ENCODE measurements around the gene RPTOR.

RPTOR gene

GRCh38 chr17:80969030-80969673, 424.5 kb downstream of the RPTOR start:
- DNase-seq = no peak

GRCh38 chr17:80969674-80970043, 425.0 kb downstream of the RPTOR start:
- DNase-seq = no peak

- peak; percentile 20 for DNase-seq
Observed at GRCh38 chr17:80970044-80970761, 425.6 kb downstream of the RPTOR start.

- DNase-seq = peak; percentile 18
Observed at GRCh38 chr17:80970762-80971703, 426.4 kb downstream of the RPTOR start.

GRCh38 chr17:80971704-80972304, 427.2 kb downstream of the RPTOR start:
- DNase-seq = no peak

GRCh38 chr17:80976701-80977100, 432.1 kb downstream of the RPTOR start:
- no peak for DNase-seq

- DNase-seq = no peak
Observed at GRCh38 chr17:80977172-80977571, 432.5 kb downstream of the RPTOR start.

- no peak for DNase-seq
Observed at GRCh38 chr17:80978499-80979497, 434.2 kb downstream of the RPTOR start.

- no peak for DNase-seq
Observed at GRCh38 chr17:80979547-80980378, 435.1 kb downstream of the RPTOR start.

GRCh38 chr17:80980397-80981061, 435.9 kb downstream of the RPTOR start:
- DNase-seq = no peak

GRCh38 chr17:80981062-80981902, 436.6 kb downstream of the RPTOR start:
- DNase-seq = no peak

GRCh38 chr17:80981929-80982425, 437.3 kb downstream of the RPTOR start:
- no peak for DNase-seq

- no peak for DNase-seq
Observed at GRCh38 chr17:80982426-80982974, 437.9 kb downstream of the RPTOR start.

GRCh38 chr17:80983545-80983944, 438.9 kb downstream of the RPTOR start:
- no peak for DNase-seq

GRCh38 chr17:80984749-80985148, 440.1 kb downstream of the RPTOR start:
- DNase-seq = peak; percentile 97

GRCh38 chr17:80986046-80986445, 441.4 kb downstream of the RPTOR start:
- no peak for DNase-seq

GRCh38 chr17:80986816-80987475, 442.3 kb downstream of the RPTOR start:
- no peak for DNase-seq

GRCh38 chr17:80987941-80988461, 443.4 kb downstream of the RPTOR start:
- no peak for DNase-seq
